ENCODE results near the gene POLE4.

Gene POLE4

GRCh38 chr2:75003276-75003675 is 44.8 kb downstream of the POLE4 start:
- DNase-seq: no peak

- DNase-seq: no peak
These were observed 45.3 kb downstream of the POLE4 start for GRCh38 chr2:75003773-75004172.

- no peak for DNase-seq
These were observed 47.6 kb downstream of the POLE4 start for GRCh38 chr2:75006041-75006440.

DNA sequence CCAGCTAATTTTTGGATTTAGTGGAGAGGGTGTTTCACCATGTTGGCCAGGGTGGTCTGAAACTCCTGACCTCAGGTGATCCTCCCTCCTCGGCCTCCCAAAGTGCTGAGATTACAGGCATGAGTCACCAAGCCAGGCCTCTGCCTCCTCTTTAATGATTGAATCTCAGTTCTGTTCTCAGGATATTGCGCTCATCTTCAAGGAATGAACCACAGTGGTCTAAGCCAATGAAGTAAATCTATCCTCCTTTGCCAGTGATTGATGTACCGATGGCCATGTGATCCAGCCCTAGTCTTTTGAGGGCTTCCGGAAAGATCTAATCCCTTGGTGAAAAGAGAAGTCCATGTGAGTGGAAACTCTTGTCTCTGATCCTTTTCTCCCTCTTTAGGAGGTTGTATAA is 48.6 kb downstream of the POLE4 start:
- no peak for DNase-seq

- no peak for DNase-seq
These were observed 49.4 kb downstream of the POLE4 start for GRCh38 chr2:75007819-75008218.

DNA sequence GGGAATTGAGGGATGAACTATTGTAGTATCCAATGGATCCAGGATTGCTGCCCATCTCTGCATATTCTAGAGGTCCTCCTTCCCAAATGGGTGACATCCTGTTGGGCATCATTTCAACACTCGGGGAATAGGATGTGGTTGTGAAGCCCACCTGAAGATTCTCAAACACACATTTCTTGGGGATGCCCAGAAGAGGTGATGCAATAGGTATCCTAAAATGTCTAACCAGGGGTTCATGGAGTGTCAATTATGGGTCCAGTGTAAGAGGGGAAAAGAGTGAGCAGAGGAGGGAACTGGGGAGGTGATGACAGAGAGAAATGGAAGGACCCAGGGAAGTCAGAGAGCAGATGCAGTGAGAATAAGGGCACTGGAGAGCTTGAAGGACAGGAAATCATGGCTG is 52.1 kb downstream of the POLE4 start:
- no peak for DNase-seq

DNA sequence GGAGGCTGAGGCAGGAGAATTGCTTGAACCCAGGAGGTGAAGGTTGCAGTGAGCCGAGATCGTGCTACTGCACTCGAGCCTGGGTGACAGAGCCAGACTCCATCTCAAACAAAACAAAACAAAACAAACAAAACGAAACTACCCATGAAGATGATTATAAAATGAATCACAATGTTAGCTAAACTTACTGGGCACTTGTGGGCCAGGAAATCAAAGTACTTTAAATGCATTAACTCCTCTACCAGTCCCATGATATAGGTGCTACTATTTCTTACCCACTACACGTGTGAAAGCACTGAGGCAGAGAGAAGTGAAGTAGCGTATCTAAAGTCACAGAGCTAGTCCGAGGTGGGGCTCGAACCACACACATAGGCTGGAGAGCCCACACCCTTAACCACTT is 53.6 kb downstream of the POLE4 start:
- no peak for DNase-seq

DNA sequence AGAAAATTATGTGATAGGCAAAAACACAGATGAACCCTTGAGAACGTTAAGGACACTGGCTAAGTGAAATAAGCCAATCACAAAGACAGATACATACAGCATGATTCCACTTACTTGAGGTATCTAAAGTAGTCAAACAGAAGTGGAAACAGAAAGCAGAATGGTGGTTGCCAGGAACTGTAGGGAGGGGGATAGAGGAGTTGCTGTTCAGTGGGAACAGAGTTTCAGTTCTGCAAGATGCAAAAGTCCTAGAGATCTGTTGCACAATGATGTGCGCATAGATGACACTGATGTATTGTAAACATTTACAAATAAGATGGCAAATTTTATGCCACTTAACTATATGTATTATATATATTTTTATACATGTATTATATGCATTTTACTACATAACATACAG is 59.7 kb downstream of the POLE4 start:
- no peak for DNase-seq
